ENCODE data around the gene MITF. TPM values are rescaled to one million over a fixed set of nuclear protein-coding genes. Genes with fewer than 3 reads are reported as not detected.
A peak's percentile ranks its signal among the peaks of the same experiment; 100 is the strongest.

MITF gene
- total RNA-seq, 2 experiments from 2014 or later, result 0.10 TPM; not detected in 1

- peaks cover 8% of the 10 kb centered on the region for H3K4me1 Mint-ChIP-seq
- no peak for DNase-seq
- H3K36me3 Mint-ChIP-seq (ENCODE audit: low read depth), result peaks cover 2% of the 10 kb centered on the region
- H3K9me3 Mint-ChIP-seq, result no peaks in the 10 kb centered on the region
- H3K27ac Mint-ChIP-seq, result no peak overlapping the region
- ChIA-PET CTCF (interaction anchor here (1.0 kb wide), 1 partner anchor 10 kb away, joined by 4 read pairs; no protein-coding TSS in a partner anchor), POLR2A (no interaction called here)
- peaks cover 65% of the 10 kb centered on the region for H3K27me3 Mint-ChIP-seq
- peak overlapping the region; percentile 64 for H3K4me3 Mint-ChIP-seq
Observed at GRCh38 chr3:69738859-69739203, 433 bp upstream of the MITF start.

GRCh38 chr3:69740103-69741021, 1.1 kb downstream of the MITF start:
- ChIA-PET CTCF (no interaction called here), POLR2A (no interaction called here)
- DNase-seq, result no peak
- no peaks in the 10 kb centered on the region for H3K9me3 Mint-ChIP-seq
- peak overlapping the region; percentile 51 for H3K27ac Mint-ChIP-seq
- H3K4me1 Mint-ChIP-seq, result peaks cover 8% of the 10 kb centered on the region
- H3K27me3 Mint-ChIP-seq, result peaks cover 67% of the 10 kb centered on the region
- H3K4me3 Mint-ChIP-seq, result peak overlapping the region; percentile 43
- H3K36me3 Mint-ChIP-seq (ENCODE audit: low read depth), result peaks cover 2% of the 10 kb centered on the region

GRCh38 chr3:69741032-69741767, 1.9 kb downstream of the MITF start:
- POLR2A ChIA-PET, result no interaction called here
- H3K27ac Mint-ChIP-seq, result no peak overlapping the region
- H3K27me3 Mint-ChIP-seq, result peaks cover 60% of the 10 kb centered on the region
- no peaks in the 10 kb centered on the region for H3K9me3 Mint-ChIP-seq
- no peak for DNase-seq
- peaks cover 2% of the 10 kb centered on the region for H3K36me3 Mint-ChIP-seq (ENCODE audit: low read depth)
- peaks cover 8% of the 10 kb centered on the region for H3K4me1 Mint-ChIP-seq
- CTCF ChIA-PET, result no interaction called here
- H3K4me3 Mint-ChIP-seq, result no peak overlapping the region

- peaks cover 8% of the 10 kb centered on the region for H3K4me1 Mint-ChIP-seq
- ChIA-PET POLR2A (no interaction called here), CTCF (no interaction called here)
Observed at GRCh38 chr3:69742391-69742790, 3.1 kb downstream of the MITF start.

GRCh38 chr3:69743975-69744906, 5.0 kb downstream of the MITF start:
- H3K36me3 Mint-ChIP-seq (ENCODE audit: low read depth), result no peaks in the 10 kb centered on the region
- peaks cover 9% of the 10 kb centered on the region for H3K4me1 Mint-ChIP-seq
- no peak for DNase-seq
- H3K9me3 Mint-ChIP-seq, result no peaks in the 10 kb centered on the region
- CTCF ChIA-PET, result no interaction called here
- H3K27me3 Mint-ChIP-seq, result peaks cover 34% of the 10 kb centered on the region
- POLR2A ChIA-PET, result no interaction called here
- H3K27ac Mint-ChIP-seq, result no peak overlapping the region
- H3K4me3 Mint-ChIP-seq, result no peak overlapping the region

More at GRCh38 chr3:69742391-69742790, 3.1 kb downstream of the MITF start:
- DNase-seq, result no peak
- Mint-ChIP-seq H3K27me3 (peaks cover 50% of the 10 kb centered on the region), H3K9me3 (no peaks in the 10 kb centered on the region), H3K27ac (no peak overlapping the region), H3K36me3 (ENCODE audit: low read depth) (peaks cover 2% of the 10 kb centered on the region), H3K4me3 (no peak overlapping the region)

- H3K9me3 Mint-ChIP-seq, result no peaks in the 10 kb centered on the region
- H3K4me3 Mint-ChIP-seq, result no peak overlapping the region
- peaks cover 25% of the 10 kb centered on the region for H3K27me3 Mint-ChIP-seq
- ChIA-PET POLR2A (no interaction called here), CTCF (no interaction called here)
- no peak for DNase-seq
- peaks cover 8% of the 10 kb centered on the region for H3K4me1 Mint-ChIP-seq
- no peak overlapping the region for H3K27ac Mint-ChIP-seq
- no peaks in the 10 kb centered on the region for H3K36me3 Mint-ChIP-seq (ENCODE audit: low read depth)
Observed at GRCh38 chr3:69745505-69745904, 6.2 kb downstream of the MITF start.

GRCh38 chr3:69746119-69746518, 6.9 kb downstream of the MITF start:
- Mint-ChIP-seq H3K9me3 (no peaks in the 10 kb centered on the region), H3K36me3 (ENCODE audit: low read depth) (no peaks in the 10 kb centered on the region), H3K27me3 (peaks cover 19% of the 10 kb centered on the region), H3K27ac (no peak overlapping the region), H3K4me1 (peaks cover 6% of the 10 kb centered on the region), H3K4me3 (no peak overlapping the region)
- CTCF ChIA-PET, result no interaction called here
- POLR2A ChIA-PET, result no interaction called here
- DNase-seq, result no peak

GRCh38 chr3:69747511-69748258, 8.4 kb downstream of the MITF start:
- ChIA-PET POLR2A (no interaction called here), CTCF (no interaction called here)
- Mint-ChIP-seq H3K36me3 (ENCODE audit: low read depth) (no peaks in the 10 kb centered on the region), H3K27me3 (peaks cover 6% of the 10 kb centered on the region), H3K9me3 (no peaks in the 10 kb centered on the region), H3K4me1 (peaks cover 6% of the 10 kb centered on the region), H3K27ac (no peak overlapping the region), H3K4me3 (no peak overlapping the region)
- no peak for DNase-seq

GRCh38 chr3:69748503-69748902, 9.2 kb downstream of the MITF start:
- Mint-ChIP-seq H3K4me3 (no peak overlapping the region), H3K4me1 (peaks cover 6% of the 10 kb centered on the region), H3K27me3 (peaks cover 4% of the 10 kb centered on the region), H3K9me3 (peaks cover 2% of the 10 kb centered on the region), H3K36me3 (ENCODE audit: low read depth) (no peaks in the 10 kb centered on the region), H3K27ac (no peak overlapping the region)
- POLR2A ChIA-PET, result no interaction called here
- CTCF ChIA-PET, result interaction anchor here (1.1 kb wide), 1 partner anchor 9 kb away, joined by 4 read pairs; the partner anchor contains the start of gene MITF
- no peak for DNase-seq

- ChIA-PET POLR2A (no interaction called here), CTCF (interaction anchor here (1.1 kb wide), 1 partner anchor 10 kb away, joined by 4 read pairs; the partner anchor contains the start of gene MITF)
- peaks cover under 1% of the 10 kb centered on the region for H3K27me3 Mint-ChIP-seq
Observed at GRCh38 chr3:69749461-69749860, 10.2 kb downstream of the MITF start.

GRCh38 chr3:69750549-69750948, 11.3 kb downstream of the MITF start:
- POLR2A ChIA-PET, result no interaction called here
- CTCF ChIA-PET, result no interaction called here
- Mint-ChIP-seq H3K36me3 (ENCODE audit: low read depth) (no peaks in the 10 kb centered on the region), H3K9me3 (peaks cover 4% of the 10 kb centered on the region), H3K27me3 (no peaks in the 10 kb centered on the region), H3K4me1 (peaks cover 6% of the 10 kb centered on the region), H3K4me3 (no peak overlapping the region), H3K27ac (no peak overlapping the region)
- DNase-seq, result no peak

More at GRCh38 chr3:69749461-69749860, 10.2 kb downstream of the MITF start:
- no peak for DNase-seq
- Mint-ChIP-seq H3K4me1 (peaks cover 6% of the 10 kb centered on the region), H3K4me3 (no peak overlapping the region), H3K36me3 (ENCODE audit: low read depth) (no peaks in the 10 kb centered on the region), H3K27ac (no peak overlapping the region), H3K9me3 (peaks cover 4% of the 10 kb centered on the region)

GRCh38 chr3:69751074-69751476, 11.8 kb downstream of the MITF start:
- Mint-ChIP-seq H3K9me3 (peaks cover 4% of the 10 kb centered on the region), H3K4me1 (peaks cover 6% of the 10 kb centered on the region), H3K27ac (no peak overlapping the region), H3K4me3 (no peak overlapping the region), H3K27me3 (no peaks in the 10 kb centered on the region), H3K36me3 (ENCODE audit: low read depth) (no peaks in the 10 kb centered on the region)
- CTCF ChIA-PET, result no interaction called here
- POLR2A ChIA-PET, result no interaction called here
- no peak for DNase-seq
